Inflammatory macrophage (primary cell): ENCODE results near the gene CLEC14A.

Experiments
- DNase-seq, 2 donors: peaks; one replicate each; pipeline ENCODE4 v3.0.0-alpha.2; 2020 to 2022

Gene CLEC14A

DNA sequence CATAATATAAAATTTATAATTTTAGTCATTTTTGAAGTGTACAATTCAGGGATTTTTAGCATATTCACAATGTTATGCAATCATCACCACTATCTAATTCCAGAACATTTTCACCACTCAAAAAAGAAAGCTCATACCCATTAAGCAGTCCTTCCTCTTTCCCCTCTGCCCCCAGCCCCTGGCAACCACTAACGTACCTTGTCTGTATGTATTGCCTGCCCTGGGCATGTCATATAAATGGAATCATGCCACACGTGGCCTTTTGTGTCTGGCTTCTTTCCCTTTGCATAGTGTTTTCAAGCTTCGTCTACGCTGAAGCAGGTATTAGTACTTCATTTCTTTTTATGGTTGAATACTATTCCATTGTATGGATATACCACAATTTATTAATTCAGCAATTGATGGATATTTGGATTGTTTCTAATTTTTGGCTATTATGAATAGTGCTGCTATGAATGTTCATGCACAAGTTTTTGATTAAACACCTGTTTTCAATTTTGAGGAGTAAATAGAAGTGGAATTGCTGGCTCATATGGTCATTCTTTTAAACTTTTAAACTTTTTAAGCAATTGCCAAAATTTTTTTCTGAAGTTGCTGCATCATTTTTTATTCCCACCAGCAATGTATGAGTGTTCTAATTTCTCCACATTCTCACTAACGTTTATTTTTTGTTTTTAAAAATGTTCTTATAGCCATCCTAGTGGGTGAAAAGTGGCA lies 49.8 kb downstream of the CLEC14A start:
- DNase-seq: no peak

DNA sequence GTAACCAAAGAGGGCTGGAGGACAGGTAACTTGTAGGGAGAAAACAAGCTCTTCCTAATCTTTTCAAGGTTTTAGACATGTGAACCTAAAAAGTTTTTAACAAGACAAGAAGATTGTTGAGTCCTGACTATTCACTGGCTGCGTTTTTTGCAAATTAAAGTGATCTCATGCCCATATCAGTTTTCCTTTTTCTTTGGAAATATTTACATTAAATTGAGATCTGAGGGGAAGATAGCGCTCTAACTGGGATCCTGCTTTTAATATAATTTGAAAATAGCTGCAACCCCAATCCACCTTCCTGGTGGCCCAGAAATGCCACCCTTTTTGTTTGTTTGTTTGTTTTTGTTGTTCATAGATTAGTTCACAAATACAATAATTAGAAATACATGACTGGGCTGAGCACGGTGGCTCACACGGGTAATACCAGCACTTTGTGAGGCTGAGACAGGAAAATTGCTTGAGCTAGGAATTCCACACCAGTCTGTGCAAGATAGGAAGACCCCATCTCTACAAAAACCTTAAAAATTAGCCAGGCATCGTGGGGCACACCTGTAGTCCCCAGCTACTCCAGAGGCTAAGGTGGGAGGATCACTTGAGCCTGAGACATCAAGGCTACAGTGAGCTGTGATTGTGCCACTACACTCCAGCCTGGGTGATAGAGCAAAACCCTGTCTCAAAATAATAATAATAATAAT lies 50.6 kb downstream of the CLEC14A start:
- DNase-seq: no peak

DNA sequence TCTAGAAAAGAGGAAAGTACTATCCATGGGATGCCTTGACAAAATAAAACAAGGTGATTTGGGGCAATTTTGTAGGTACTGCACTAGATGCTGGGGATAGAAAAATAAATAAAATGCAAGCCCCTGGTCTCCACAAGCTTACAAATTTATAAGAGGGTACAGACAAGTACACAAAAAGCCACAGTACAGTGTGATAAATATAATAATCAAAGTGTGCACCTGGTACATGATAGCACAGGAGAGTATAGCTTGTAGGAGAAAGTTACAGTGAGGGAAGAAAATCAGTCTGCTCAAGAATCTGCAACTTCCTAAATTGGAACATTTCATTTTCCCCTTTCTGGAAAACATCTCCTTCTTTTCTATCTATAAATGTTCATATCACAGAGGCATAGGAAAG lies 51.2 kb downstream of the CLEC14A start:
- DNase-seq: no peak
